ENCODE results near the gene ZNF775.

GRCh38 chr7:150341263-150342120 lies 37.6 kb upstream of the ZNF775 start, which contains the start of gene RARRES2:
- TF ChIP-seq, protein P1, sequence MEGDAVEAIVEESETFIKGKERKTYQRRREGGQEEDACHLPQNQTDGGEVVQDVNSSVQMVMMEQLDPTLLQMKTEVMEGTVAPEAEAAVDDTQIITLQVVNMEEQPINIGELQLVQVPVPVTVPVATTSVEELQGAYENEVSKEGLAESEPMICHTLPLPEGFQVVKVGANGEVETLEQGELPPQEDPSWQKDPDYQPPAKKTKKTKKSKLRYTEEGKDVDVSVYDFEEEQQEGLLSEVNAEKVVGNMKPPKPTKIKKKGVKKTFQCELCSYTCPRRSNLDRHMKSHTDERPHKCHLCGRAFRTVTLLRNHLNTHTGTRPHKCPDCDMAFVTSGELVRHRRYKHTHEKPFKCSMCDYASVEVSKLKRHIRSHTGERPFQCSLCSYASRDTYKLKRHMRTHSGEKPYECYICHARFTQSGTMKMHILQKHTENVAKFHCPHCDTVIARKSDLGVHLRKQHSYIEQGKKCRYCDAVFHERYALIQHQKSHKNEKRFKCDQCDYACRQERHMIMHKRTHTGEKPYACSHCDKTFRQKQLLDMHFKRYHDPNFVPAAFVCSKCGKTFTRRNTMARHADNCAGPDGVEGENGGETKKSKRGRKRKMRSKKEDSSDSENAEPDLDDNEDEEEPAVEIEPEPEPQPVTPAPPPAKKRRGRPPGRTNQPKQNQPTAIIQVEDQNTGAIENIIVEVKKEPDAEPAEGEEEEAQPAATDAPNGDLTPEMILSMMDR (IDR thresholded peaks at IDR 0.05; ENCODE audit: borderline replicate concordance, extremely low read depth, low read length, poor library complexity, severe bottlenecking) = no peak
- TF ChIP-seq EZH2 (IDR thresholded peaks at IDR 0.05; ENCODE audit: borderline replicate concordance, low read depth, low read length, severe bottlenecking) = no peak

Measured in DND-41 (cell line).